Astrocyte (in vitro differentiated cells and primary cell): ENCODE results near the gene S1PR1. TPM values are rescaled to one million over a fixed set of nuclear protein-coding genes. Genes with fewer than 3 reads are reported as not detected.

Source experiments
- DNase-seq: peaks from one replicate; pipeline ENCODE4 v3.0.0-alpha.2; 2010; ENCODE audit warnings: low read depth
- FAIRE-seq: peaks from 2 replicates; lab custom pipeline; 2011; peaks lifted over from hg19 to GRCh38; lab: Jason Lieb, UNC
- H2AFZ ChIP-seq: 2 replicates; pipeline ENCODE4 v1.6.0; 2012; ENCODE audit warnings: low read depth, low read length, inconsistent platforms
- H3K27ac ChIP-seq: 2 replicates; pipeline ENCODE4 v1.5.1; 2011; ENCODE audit warnings: low read depth, low read length, inconsistent platforms
- H3K27me3 ChIP-seq: 2 replicates; pipeline ENCODE4 v1.6.0; 2011; ENCODE audit warnings: low read length, inconsistent platforms; ENCODE audit not compliant: insufficient read depth
- H3K36me3 ChIP-seq: 2 replicates; pipeline ENCODE4 v1.5.1; 2011; ENCODE audit warnings: low read length, inconsistent platforms; ENCODE audit not compliant: insufficient read depth
- H3K4me1 ChIP-seq: 2 replicates; pipeline ENCODE4 v1.5.1; 2011; ENCODE audit warnings: low read length, inconsistent platforms; ENCODE audit not compliant: insufficient read depth
- H3K4me2 ChIP-seq: 2 replicates; pipeline ENCODE4 v1.6.0; 2012; ENCODE audit warnings: low read length, inconsistent platforms
- H3K4me3 ChIP-seq: 2 replicates; pipeline ENCODE4 v1.5.1; 2011; ENCODE audit warnings: low read depth, mild to moderate bottlenecking, low read length, inconsistent platforms; ENCODE audit not compliant: insufficient read depth
- H3K79me2 ChIP-seq: 2 replicates; pipeline ENCODE4 v1.6.0; 2012; ENCODE audit warnings: mild to moderate bottlenecking, low read length, inconsistent platforms; ENCODE audit not compliant: insufficient read depth
- H3K9ac ChIP-seq: 2 replicates; pipeline ENCODE4 v1.6.0; 2012; ENCODE audit warnings: mild to moderate bottlenecking, low read length, inconsistent platforms
- H3K9me3 ChIP-seq: 2 replicates; pipeline ENCODE4 v1.5.1; 2012; ENCODE audit warnings: low read depth, mild to moderate bottlenecking, low read length, inconsistent platforms; ENCODE audit not compliant: insufficient read depth
- H4K20me1 ChIP-seq: 2 replicates; pipeline ENCODE4 v1.6.0; 2012; ENCODE audit warnings: low read length, inconsistent platforms; ENCODE audit not compliant: insufficient read depth
- H3K27ac Mint-ChIP-seq: one replicate; pipeline ENCODE4 v1.8.0; 2021; ENCODE audit warnings: mild to moderate bottlenecking, mixed read lengths; ENCODE audit not compliant: unreplicated experiment
- H3K27me3 Mint-ChIP-seq: one replicate; pipeline ENCODE4 v1.8.0; 2021; ENCODE audit warnings: low read depth, mixed read lengths; ENCODE audit not compliant: unreplicated experiment
- H3K36me3 Mint-ChIP-seq: one replicate; pipeline ENCODE4 v1.8.0; 2021; ENCODE audit warnings: low read depth, mixed read lengths; ENCODE audit not compliant: unreplicated experiment
- H3K4me1 Mint-ChIP-seq: one replicate; pipeline ENCODE4 v1.8.0; 2021; ENCODE audit warnings: low read depth, mixed read lengths; ENCODE audit not compliant: unreplicated experiment
- H3K4me3 Mint-ChIP-seq: one replicate; pipeline ENCODE4 v1.8.0; 2021; ENCODE audit warnings: mild to moderate bottlenecking, moderate library complexity, mixed read lengths; ENCODE audit not compliant: unreplicated experiment
- H3K9me3 Mint-ChIP-seq: one replicate; pipeline ENCODE4 v1.8.0; 2021; ENCODE audit warnings: mild to moderate bottlenecking, mixed read lengths; ENCODE audit not compliant: unreplicated experiment
- EZH2 ChIP-seq: IDR thresholded peaks from 2 replicates; pipeline ENCODE4 v1.6.1; 2012; ENCODE audit warnings: mild to moderate bottlenecking, low read length, inconsistent platforms; ENCODE audit not compliant: insufficient read depth
- total RNA-seq: library from RNA; stranded (reverse); gene quantifications from 2 replicates; pipeline ENCODE4 v1.2.1, GENCODE V29; 2021
- TF ChIP-seq, protein P1 (sequence below): IDR thresholded peaks from 2 replicates; pipeline ENCODE4 v1.5.1; 2011; ENCODE audit warnings: low read depth, mild to moderate bottlenecking, inconsistent platforms, low read length, moderate library complexity; ENCODE audit not compliant: insufficient read depth

Gene S1PR1
- total RNA-seq, 1 donor from 2014 or later, result 14.4 TPM

DNA sequence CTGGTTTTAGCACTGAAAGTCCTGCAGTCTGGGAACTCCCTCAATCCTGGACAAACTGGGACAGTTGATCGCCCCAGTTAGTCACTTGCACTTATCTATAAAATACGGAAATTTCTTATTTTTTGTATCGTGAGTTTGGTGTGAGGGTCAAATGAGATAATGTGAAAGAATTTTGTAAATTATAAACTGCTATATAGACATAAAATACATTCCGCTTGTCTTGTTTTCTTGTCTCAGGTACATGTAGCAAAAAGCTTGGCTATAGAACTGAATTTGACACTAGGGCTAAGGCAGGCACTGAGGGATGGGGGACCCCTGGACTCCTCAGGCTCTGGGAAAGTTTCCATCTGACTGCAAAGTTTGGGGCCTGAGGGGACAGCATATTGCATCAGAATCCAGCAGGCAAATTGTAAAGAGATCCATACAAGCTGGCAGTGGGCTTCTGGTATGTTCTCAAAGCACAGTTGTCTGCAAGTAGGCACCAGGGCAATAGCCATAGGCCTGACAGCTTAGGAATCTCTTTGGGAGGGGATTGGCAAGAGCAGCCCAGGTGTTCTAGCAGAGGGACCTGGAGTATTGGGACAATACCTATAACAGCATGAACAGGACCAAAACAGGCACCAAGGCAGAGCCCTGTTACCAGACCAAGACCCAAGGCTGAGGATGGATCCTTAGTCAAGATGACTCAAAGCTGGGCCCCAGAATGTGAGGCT, 44.3 kb downstream of the S1PR1 start:
- Mint-ChIP-seq H3K36me3 (no peaks in the 10 kb centered on the region), H3K4me1 (no peaks in the 10 kb centered on the region), H3K9me3 (no peaks in the 10 kb centered on the region), H3K27ac (no peak overlapping the region), H3K27me3 (peaks cover 16% of the 10 kb centered on the region), H3K4me3 (no peak overlapping the region)
- FAIRE-seq, result no peak
- Histone ChIP-seq H3K27me3 (peaks cover 5% of the 10 kb centered on the region), H3K4me3 (no peak overlapping the region), H3K4me1 (peaks cover 4% of the 10 kb centered on the region), H3K9me3 (no peaks in the 10 kb centered on the region), H3K79me2 (no peaks in the 10 kb centered on the region), H3K36me3 (no peaks in the 10 kb centered on the region), H3K4me2 (no peak overlapping the region), H3K9ac (no peak overlapping the region), H2AFZ (no peak overlapping the region), H4K20me1 (no peaks in the 10 kb centered on the region), H3K27ac (no peak overlapping the region)
- TF ChIP-seq, protein P1, sequence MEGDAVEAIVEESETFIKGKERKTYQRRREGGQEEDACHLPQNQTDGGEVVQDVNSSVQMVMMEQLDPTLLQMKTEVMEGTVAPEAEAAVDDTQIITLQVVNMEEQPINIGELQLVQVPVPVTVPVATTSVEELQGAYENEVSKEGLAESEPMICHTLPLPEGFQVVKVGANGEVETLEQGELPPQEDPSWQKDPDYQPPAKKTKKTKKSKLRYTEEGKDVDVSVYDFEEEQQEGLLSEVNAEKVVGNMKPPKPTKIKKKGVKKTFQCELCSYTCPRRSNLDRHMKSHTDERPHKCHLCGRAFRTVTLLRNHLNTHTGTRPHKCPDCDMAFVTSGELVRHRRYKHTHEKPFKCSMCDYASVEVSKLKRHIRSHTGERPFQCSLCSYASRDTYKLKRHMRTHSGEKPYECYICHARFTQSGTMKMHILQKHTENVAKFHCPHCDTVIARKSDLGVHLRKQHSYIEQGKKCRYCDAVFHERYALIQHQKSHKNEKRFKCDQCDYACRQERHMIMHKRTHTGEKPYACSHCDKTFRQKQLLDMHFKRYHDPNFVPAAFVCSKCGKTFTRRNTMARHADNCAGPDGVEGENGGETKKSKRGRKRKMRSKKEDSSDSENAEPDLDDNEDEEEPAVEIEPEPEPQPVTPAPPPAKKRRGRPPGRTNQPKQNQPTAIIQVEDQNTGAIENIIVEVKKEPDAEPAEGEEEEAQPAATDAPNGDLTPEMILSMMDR, result no peak
- no peak for TF ChIP-seq EZH2
- no peak for DNase-seq

DNA sequence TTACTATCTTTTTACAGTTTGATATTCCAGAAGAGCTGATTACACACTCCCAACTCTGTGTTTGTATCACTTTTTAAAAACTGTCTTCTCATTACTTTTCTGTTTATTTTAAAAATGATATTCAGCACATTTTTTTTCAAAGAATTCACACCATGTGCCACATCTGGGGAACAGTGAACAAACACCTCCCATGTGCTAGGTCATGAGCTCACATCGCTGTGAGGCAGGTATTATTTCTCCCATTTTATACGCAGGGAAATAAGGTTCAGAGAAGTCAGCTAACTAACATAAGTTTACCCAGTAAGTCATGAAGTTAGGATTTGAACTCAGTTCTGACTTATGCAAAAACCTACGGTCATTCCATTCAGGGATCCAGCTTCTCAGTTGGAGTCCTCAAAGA, 44.9 kb downstream of the S1PR1 start:
- FAIRE-seq, result no peak
- no peak overlapping the region for H3K4me3 ChIP-seq
- H2AFZ ChIP-seq, result no peak overlapping the region
- H3K36me3 ChIP-seq, result no peaks in the 10 kb centered on the region
- TF ChIP-seq EZH2, result no peak
- TF ChIP-seq, protein P1, result no peak
- H3K9me3 Mint-ChIP-seq, result no peaks in the 10 kb centered on the region
- no peaks in the 10 kb centered on the region for H3K79me2 ChIP-seq
- H3K4me1 ChIP-seq, result peaks cover 4% of the 10 kb centered on the region
- no peaks in the 10 kb centered on the region for H3K9me3 ChIP-seq
- H3K4me2 ChIP-seq, result no peak overlapping the region
- H3K27ac Mint-ChIP-seq, result no peak overlapping the region
- H3K9ac ChIP-seq, result no peak overlapping the region
- H3K27me3 ChIP-seq, result peaks cover 5% of the 10 kb centered on the region
- no peaks in the 10 kb centered on the region for H3K4me1 Mint-ChIP-seq
- no peaks in the 10 kb centered on the region for H3K36me3 Mint-ChIP-seq
- H4K20me1 ChIP-seq, result no peaks in the 10 kb centered on the region
- H3K4me3 Mint-ChIP-seq, result no peak overlapping the region
- no peak for DNase-seq
- H3K27me3 Mint-ChIP-seq, result peaks cover 16% of the 10 kb centered on the region
- H3K27ac ChIP-seq, result no peak overlapping the region

DNA sequence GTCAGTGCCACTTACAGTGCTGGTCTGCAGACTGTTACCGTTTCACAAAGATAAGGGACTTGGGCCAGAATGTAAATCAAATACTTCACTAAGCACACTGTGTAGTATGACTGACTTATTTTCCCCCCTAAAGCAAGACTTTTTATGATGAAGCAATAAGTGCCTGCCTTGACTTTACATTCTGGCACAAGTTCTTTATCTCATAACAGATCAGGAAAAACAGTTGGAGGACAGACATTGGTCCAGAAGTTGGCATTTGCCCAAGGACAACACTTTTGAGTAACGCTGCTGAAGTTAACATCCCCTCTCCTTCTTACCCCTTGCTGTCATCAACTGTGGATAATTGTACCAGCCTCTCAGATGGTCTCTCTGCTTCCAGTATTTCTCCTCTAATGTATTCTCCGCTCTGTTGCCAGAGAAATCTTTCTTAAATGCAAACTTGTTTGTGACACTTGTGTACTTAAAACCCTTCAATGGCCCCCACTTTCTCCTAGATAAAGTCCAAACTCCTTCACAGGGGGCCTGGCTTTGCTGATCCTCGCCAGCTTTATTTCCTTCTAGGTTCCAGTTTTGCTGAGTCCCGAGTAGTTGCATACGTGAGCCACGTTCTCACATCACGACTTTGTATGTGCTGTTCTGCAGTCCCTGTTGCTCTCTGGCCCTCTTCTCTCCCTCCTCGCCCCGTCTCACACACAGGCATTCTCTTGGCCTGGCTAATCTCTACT, 45.7 kb downstream of the S1PR1 start:
- H3K36me3 ChIP-seq, result no peaks in the 10 kb centered on the region
- peaks cover 4% of the 10 kb centered on the region for H3K4me1 ChIP-seq
- no peaks in the 10 kb centered on the region for H3K9me3 ChIP-seq
- peaks cover 3% of the 10 kb centered on the region for H3K27me3 ChIP-seq
- Mint-ChIP-seq H3K36me3 (no peaks in the 10 kb centered on the region), H3K4me1 (no peaks in the 10 kb centered on the region), H3K27me3 (peaks cover 13% of the 10 kb centered on the region), H3K9me3 (no peaks in the 10 kb centered on the region), H3K27ac (no peak overlapping the region), H3K4me3 (no peak overlapping the region)
- no peak overlapping the region for H3K27ac ChIP-seq
- no peak overlapping the region for H3K4me3 ChIP-seq
- H3K9ac ChIP-seq, result no peak overlapping the region
- no peaks in the 10 kb centered on the region for H4K20me1 ChIP-seq
- no peaks in the 10 kb centered on the region for H3K79me2 ChIP-seq
- no peak overlapping the region for H2AFZ ChIP-seq
- FAIRE-seq, result no peak
- peak overlapping the region; percentile 3 for H3K4me2 ChIP-seq
- TF ChIP-seq, protein P1, result no peak
- no peak for TF ChIP-seq EZH2
- DNase-seq, result peak; percentile 25
